Stimulated activated CD8-positive, alpha-beta memory T cell treated with anti-CD3 and anti-CD28 coated beads, Interleukin-7, amount 100 ng/mL, for 1 hour (primary cell): ENCODE data around the gene STXBP6.

ENCODE experiments used
- DNase-seq, 2 donors: peaks; one replicate each; pipeline ENCODE4 v3.0.0-alpha.2; 2020; ENCODE audit warnings: low read depth in 2 of 2

The STXBP6 gene

GRCh38 chr14:25015761-25016160 lies 34.2 kb downstream of the STXBP6 start:
- DNase-seq = no peak

- DNase-seq = no peak
These were observed 35.5 kb downstream of the STXBP6 start for GRCh38 chr14:25014440-25014839.

GRCh38 chr14:25011095-25011494 lies 38.9 kb downstream of the STXBP6 start:
- no peak for DNase-seq

GRCh38 chr14:25010471-25010870 lies 39.5 kb downstream of the STXBP6 start:
- no peak for DNase-seq

- DNase-seq = no peak
These were observed 40.1 kb downstream of the STXBP6 start for GRCh38 chr14:25009891-25010290.

- no peak for DNase-seq
These were observed 42.1 kb downstream of the STXBP6 start for GRCh38 chr14:25007832-25008231.

- no peak for DNase-seq
These were observed 42.8 kb downstream of the STXBP6 start for GRCh38 chr14:25006961-25007795.

GRCh38 chr14:25006031-25006430 lies 43.9 kb downstream of the STXBP6 start:
- DNase-seq = no peak

- no peak for DNase-seq
These were observed 45.5 kb downstream of the STXBP6 start for GRCh38 chr14:25004389-25004809.

GRCh38 chr14:25003537-25003936 lies 46.4 kb downstream of the STXBP6 start:
- no peak for DNase-seq

GRCh38 chr14:25001601-25002000 lies 48.3 kb downstream of the STXBP6 start:
- DNase-seq = no peak

GRCh38 chr14:25001156-25001555 lies 48.8 kb downstream of the STXBP6 start:
- no peak for DNase-seq

GRCh38 chr14:24999157-24999556 lies 50.8 kb downstream of the STXBP6 start:
- no peak for DNase-seq

GRCh38 chr14:24996930-24997725 lies 52.8 kb downstream of the STXBP6 start:
- no peak for DNase-seq

- DNase-seq = no peak
These were observed 54.9 kb downstream of the STXBP6 start for GRCh38 chr14:24995016-24995415.

- DNase-seq = no peak
These were observed 56.3 kb downstream of the STXBP6 start for GRCh38 chr14:24993631-24994030.

GRCh38 chr14:24992624-24993360 lies 57.2 kb downstream of the STXBP6 start:
- DNase-seq = no peak

- DNase-seq = no peak
These were observed 58.1 kb downstream of the STXBP6 start for GRCh38 chr14:24991821-24992220.

- no peak for DNase-seq
These were observed 58.7 kb downstream of the STXBP6 start for GRCh38 chr14:24991288-24991687.

GRCh38 chr14:24990773-24991172 lies 59.2 kb downstream of the STXBP6 start:
- no peak for DNase-seq

GRCh38 chr14:24990050-24990449 lies 59.9 kb downstream of the STXBP6 start:
- no peak for DNase-seq

GRCh38 chr14:24988760-24989159 lies 61.2 kb downstream of the STXBP6 start:
- no peak for DNase-seq
